HG02870 (cell line): ENCODE results near the gene PUS1.

Source experiments
- ATAC-seq: cut with Tn5 transposase; IDR thresholded peaks from one replicate; pipeline ENCODE4 v1.9.1; 2021; ENCODE audit warnings: mild to moderate bottlenecking, moderate library complexity; ENCODE audit not compliant: unreplicated experiment

The PUS1 gene

DNA sequence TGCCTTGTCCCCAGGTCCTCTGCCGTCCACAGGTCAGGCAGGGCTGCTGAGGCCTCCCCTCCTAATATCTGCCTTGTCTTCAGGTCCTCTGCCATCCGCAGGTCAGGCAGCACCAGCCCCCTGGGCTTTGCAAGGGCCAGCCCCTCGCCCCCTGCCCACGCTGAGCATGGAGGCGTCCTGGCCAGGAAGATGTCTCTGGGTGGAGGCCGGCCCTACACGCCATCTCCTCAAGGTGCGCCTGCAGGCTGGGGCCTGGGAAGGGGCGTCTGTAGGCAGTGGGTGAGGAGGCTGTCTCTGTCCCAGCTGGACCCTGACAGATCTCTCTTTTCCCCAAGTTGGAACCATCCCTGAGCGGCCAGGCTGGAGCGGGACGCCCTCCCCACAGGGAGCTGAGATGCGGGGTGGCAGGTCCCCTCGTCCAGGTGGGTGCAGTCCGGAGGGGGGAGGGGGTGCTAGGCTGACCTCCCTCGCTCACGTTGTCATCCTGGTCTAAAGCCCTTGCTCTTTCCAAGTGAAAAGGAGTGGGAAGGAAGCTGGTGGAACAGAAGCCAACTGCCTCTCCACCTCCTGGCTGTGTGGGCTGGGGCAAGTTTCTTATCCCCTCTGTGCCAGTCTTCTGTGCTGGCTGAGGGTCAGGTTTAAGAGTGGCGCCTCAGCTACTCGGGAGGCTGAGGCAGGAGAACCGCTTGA, 13.9 kb upstream of the PUS1 start:
- ATAC-seq = no peak

DNA sequence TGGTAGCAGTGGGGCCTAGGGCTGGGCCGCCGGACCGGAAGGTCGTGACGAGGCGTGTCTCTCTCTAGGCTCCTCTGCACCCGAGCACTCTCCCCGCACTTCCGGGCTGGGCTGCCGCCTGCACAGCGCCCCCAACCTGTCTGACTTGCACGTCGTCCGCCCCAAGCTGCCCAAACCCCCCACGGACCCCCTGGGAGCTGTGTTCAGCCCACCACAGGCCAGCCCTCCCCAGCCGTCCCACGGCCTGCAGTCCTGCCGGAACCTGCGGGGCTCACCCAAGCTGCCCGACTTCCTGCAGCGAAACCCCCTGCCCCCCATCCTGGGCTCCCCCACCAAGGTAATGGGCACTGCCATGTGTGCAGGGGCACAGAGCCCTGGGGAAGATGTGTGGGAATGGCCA, 13.3 kb upstream of the PUS1 start:
- ATAC-seq = no peak

DNA sequence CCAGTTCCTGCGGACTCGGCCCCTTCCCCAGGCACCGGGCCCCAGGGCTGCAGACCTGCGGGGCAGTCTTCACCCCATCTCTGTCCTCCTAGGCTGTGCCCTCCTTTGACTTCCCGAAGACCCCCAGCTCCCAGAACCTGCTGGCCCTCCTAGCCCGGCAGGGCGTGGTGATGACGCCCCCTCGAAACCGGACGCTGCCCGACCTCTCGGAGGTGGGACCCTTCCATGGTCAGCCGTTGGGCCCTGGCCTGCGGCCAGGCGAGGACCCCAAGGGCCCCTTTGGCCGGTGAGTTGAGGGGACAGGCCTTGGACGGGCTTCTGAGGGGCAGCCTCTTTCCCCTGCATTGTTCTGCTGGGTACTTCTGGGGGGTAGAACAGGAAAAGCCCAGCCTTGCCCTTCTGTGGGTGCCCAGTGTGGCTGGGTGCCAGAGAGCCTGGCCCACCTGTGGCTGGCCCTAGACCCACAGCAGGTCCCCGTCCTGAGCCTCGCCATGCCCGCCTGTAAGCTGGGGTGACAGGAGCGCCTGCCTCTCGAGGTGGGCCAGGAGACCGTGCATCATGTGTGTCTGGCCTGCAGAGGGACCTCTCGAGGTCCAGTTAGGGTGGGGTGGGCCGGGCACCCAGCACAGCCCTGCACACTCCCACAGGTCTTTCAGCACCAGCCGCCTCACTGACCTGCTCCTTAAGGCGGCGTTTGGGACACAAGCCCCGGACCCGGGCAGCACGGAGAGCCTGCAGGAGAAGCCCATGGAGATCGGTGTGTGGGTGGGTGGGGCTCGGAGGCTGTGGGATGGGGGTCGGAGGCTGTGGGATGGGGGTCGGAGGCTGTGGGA, 12.6 kb upstream of the PUS1 start:
- ATAC-seq = no peak

DNA sequence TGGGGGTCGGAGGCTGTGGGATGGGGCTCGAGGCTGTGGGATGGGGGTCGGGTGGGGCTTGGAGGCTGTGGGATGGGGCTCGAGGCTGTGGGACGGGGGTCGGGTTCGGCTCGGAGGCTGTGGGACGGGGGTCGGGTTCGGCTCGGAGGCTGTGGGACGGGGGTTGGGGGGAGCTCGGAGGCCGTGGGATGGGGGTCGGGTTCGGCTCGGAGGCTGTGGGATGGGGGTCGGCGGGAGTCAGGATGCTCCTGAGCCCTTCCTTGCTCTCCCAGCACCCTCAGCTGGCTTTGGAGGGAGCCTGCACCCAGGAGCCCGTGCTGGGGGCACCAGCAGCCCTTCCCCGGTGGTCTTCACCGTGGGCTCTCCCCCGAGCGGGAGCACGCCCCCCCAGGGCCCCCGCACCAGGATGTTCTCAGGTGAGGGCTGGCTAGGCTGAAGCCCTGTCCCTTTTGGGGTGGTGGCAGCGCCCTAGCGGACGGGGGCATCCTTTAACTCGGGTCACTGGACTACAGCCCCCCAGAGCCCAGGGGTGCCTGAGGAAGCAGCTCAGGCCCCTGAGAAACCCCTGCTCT, 11.9 kb upstream of the PUS1 start:
- ATAC-seq = no peak

DNA sequence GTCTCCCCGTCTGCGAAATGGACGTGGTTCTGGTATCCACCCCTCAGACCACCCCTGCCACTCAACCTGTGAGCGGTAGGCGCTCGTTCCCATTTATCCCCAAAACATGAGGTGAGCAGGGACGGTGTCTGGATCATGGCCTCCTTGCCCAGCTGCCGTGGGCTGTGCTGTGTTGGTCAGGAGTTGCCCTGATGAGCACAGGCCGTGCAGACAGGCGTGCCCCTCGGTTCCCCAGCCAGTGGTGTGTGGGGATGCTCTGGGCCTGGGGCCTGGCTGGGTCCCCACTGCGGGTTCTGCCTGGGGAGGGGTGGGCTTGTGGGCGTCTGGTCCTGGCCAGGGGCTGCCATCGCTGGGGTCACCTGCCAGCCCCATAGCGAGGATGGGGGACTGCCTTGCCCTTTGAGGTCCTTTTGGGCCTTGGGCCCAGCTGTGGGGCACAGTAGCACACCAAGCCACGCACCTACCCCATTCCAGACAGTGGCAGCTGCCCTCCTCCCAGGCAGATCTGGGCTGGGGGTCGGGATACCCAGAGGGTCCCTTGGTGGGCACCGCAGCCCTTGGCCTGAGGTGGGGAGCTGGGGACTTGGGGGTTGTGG, 11.3 kb upstream of the PUS1 start:
- no peak for ATAC-seq

DNA sequence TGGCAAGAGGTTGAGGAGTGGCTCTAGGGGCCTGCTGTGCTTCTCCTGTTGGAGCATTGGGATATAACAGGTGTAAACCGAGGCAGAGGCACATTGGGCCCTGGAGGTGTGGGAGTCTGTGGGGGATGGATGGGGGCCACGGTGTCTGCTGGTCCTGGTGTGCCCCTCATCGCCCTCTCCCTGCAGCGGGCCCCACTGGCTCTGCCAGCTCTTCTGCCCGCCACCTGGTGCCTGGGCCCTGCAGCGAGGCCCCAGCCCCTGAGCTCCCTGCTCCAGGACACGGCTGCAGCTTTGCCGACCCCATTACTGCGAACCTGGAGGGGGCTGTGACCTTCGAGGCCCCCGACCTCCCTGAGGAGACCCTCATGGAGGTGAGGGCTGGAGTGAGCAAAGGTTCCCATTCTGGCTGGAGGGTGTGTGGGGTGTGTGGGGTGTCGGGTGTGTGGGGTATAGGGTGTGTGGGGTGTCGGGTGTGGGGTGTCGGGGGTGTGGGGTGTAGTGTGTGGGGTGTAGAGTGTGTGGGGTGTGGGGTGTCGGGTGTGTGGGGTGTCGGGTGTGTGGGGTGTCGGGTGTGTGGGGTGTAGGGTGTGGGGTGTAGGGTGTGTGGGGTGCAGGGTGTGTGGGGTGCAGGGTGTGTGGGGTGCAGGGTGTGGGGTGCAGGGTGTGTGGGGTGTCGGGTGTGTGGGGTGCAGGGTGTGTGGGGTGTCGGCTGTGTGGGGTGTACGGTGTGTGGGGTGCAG, 10.6 kb upstream of the PUS1 start:
- no peak for ATAC-seq

DNA sequence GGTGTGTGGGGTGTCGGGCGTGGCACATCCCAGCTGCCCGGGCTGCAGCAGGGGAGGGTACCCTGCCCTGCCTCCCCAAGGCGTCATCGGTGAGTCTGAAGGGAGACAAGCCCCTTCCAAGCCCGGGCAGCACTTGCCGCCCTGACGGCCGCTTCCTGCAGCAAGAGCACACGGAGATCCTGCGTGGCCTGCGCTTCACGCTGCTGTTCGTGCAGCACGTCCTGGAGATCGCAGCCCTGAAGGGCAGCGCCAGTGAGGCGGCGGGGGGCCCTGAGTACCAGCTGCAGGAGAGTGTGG, 10.1 kb upstream of the PUS1 start:
- ATAC-seq = no peak

DNA sequence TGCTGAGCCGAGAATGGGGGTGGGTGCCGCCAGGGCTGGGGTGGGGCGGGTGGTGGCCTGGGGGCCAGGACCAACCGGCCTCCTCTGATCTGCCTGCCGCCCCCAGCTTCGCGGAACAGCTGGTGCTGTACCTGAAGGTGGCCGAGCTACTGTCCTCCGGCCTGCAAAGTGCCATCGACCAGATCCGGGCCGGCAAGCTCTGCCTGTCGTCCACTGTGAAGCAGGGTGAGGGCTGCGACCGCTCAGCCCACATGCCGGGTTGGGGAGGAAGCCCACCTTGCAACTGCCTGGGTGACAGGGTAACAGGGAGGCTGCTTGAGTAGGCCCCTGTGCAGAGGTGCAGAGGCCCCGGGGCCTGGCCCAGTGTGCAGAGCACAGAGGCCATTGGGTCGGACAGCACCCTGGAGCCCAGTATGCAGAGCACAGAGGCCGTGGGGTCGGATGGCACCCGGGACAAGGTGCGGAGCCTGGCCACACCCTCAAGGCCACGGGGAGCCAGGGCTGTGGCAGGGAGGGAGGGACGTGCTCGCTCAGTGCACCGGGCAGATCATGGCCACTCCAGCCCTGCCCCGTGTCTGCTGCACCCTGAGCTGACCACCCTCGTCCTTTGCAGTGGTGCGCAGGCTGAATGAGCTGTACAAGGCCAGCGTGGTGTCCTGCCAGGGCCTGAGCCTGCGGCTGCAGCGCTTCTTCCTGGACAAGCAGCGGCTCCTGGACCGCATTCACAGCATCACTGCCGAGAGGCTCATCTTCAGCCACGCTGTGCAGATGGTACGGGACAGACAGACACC, 9.5 kb upstream of the PUS1 start:
- ATAC-seq = no peak

DNA sequence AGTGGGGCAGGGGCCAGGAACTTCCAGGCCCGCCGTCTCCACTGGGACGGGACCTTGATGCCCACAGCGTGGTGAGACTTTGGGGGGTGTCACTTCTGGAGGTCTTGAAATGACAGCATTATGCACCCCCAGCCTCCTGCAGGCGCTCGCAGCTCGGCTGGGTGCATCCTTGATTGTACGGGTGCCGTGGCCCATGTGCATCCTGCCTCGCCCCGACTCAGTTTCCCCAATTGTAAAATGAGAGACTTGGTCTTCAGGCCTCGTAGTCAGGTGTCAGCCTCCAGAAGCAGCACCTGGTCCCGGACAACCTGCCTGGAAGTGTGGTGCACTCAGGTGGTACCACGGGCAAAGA, 8.9 kb upstream of the PUS1 start:
- no peak for ATAC-seq

DNA sequence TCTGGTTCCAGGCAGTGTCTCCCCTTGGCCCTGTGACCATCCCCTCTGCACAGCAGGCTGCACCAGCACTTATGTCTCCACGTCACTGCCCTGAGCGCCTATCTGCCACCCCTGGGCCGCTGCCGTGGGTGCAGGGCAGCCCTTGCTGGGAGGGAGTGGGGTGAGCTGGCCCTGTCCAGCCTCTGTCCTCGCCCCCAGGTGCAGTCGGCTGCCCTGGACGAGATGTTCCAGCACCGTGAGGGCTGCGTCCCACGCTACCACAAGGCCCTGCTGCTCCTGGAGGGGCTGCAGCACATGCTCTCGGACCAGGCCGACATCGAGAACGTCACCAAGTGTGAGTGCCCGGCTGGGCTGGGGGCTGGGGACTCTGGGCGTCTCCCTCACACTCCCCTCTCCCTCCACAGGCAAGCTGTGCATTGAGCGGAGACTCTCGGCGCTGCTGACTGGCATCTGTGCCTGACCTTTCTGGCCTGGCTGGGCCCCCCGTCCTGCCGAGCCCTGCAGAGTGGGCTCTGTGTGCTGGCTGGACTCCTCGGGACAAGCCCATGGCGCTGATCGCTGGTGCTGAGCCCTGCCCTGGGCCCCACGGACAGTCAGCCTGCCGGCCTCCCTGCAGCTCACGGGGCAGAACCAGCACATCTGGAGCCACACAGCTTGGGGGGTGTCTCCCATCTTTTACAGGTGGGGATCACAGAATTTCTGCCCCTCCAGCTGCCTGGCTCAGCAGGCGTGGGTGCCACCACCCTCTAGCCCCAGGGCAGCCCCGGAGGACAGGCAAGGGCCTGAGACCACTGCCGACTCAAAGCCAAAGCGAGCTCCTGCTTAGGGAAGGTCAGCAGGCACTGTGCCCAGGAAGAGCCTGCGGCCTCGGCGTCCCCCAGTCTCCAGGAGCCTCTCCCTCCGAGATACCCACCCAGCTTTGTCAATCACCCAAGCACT, 7.9 kb upstream of the PUS1 start:
- ATAC-seq = no peak

DNA sequence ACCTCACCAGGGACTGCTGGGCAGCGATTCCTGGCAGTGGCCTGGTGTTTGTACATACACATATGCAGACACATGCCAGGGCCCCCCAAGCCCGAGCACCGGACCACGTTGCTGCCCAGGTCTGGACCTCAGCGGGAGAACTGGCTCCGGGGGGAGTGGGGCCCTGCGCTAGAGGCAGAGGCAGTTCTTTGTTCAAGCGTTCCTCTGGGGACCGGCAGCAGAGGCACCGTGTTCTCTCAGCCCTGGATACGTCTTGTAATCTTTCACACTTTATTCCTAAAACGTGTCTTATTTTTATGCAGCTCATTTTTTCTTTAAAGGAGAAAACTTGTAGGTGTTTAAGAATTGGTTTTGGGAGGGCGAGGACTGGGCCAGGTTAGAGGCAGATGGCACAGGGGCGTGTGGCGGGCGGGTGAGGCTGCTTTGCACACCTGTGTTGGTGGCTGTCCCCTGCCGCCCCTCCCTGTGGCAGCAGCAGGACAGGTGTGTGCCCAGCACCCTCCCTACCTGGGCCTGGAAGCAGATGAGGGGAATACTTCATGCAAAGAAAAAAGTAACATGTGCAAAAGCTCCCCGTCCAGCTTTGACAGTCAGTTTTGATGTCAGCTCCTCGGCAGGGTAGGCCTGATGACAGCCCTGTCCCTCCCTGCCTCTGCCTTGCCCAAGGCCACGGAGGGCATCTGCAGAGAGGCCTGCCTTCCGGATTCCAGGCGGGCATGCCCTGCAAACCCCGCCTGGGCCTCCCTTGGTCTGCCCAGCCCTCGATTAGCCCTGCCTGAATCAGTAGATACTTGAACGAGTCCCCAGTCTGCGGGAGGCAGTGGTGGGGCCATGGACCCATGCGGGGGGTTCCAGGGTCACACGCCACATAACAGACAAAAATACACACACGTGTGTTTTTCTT, 7.0 kb upstream of the PUS1 start:
- ATAC-seq = no peak

DNA sequence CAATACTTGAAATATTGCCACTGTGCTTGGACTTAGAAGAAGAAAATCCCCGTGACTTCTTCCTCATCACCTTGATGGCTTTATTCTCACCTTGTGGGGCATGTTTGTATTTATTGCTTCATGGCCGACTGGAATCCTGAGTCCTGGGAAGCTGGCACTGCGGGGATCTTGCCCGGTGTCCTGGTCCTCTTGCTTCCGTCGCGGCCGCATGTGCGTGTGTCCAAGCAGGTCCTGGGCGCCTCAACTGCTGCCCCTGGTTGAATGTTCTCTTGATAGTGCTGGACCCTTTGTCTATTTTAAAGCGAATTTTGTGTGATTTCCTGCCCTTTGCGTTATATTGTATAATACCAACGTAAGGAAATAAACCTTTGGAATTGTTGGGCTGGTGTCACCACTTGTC, 6.3 kb upstream of the PUS1 start:
- no peak for ATAC-seq

DNA sequence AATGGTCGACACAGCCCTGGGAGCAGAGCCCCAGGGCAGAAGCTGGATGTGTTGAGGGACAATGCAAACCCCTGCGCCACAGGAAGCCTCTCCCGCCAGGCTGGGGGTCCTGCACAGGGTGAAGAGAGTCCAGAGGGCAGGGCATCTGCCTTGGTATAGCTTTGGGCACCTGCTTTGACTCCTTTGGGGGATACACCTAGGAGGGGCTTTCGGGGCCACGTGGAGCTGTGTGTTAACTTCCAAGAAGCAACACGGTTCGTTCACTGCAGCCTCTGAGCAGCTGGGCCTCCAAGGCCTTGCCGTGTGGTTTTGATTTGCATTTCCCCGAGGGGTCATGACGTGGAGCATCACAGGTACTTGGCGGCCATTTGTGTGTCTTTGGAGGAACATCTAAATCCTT, 5.8 kb upstream of the PUS1 start:
- ATAC-seq = peak; percentile 72

DNA sequence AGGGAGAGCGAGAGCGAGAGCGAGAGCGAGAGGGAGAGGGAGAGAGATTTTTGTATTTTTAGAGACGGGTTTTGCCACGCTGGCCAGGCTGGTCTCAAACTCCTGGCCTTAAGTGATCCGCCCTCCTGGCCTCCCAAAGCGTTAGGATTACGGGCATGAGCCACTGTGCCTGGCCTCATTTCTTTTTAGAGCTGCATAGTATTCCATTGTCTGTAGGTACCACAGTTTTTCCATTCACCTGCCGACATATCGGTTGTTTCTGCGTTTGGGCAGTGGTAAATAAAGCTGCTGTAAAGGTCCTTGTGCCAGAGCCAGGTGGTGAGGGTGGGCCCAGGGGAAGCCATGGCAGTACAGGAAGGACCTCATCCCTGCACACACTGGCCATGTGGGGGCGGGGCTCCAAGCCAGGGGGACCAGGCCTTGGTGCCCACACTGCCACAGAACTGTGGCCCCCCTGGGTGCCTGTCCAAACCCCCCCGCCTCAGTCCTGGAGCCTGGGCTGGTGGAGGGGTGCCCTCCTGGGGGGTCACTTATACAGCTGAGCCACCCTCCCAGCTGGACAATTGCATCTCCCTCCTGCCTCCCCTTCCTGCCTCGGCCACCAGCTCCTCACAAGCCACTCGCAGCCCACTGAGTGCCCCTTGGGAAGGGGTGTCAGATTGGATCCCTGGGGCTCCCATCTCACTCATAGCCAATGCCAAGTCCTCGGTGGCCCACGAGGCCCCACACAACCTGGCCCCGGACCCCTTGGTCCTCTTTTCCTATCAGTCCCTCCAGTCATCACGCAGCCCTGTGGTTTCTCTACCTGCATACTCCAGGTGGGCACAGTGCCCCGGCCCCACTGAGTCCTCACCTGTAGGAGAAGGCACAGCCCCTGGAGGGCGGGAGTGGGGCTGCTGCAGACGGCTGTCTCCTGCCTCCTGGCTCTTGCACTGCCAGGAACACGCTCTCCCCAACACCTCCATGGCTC, 1.7 kb upstream of the PUS1 start:
- ATAC-seq = no peak

DNA sequence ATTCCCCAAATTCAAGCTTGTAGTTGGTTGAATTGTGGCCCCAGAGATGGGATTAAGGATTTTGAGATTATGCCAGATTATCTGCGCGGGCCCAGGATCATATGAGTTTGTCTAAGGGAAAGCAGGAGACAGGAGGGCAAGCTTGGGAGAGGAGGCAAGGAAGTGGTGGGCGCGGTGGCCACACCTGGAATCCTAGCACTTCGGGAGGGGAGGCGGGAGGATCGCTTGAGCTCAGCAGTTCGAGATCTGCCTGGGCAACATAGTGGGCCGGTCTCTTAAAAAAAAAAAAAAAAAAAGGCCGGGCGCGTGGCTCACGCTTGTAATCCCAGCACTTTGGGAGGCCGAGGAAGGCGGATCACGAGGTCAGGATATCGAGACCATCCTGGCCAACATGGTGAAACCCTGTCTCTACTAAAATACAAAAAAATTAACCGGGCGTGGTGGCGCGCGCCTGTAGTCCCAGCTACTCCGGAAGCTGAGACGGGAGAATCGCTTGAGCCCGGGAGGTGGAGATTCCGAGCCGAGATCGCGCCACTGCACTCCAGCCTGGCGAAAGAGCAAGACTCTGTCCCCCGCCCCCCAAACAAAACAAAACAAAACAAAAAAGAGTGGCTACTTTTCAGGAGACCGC, 881 bp upstream of the PUS1 start:
- no peak for ATAC-seq

DNA sequence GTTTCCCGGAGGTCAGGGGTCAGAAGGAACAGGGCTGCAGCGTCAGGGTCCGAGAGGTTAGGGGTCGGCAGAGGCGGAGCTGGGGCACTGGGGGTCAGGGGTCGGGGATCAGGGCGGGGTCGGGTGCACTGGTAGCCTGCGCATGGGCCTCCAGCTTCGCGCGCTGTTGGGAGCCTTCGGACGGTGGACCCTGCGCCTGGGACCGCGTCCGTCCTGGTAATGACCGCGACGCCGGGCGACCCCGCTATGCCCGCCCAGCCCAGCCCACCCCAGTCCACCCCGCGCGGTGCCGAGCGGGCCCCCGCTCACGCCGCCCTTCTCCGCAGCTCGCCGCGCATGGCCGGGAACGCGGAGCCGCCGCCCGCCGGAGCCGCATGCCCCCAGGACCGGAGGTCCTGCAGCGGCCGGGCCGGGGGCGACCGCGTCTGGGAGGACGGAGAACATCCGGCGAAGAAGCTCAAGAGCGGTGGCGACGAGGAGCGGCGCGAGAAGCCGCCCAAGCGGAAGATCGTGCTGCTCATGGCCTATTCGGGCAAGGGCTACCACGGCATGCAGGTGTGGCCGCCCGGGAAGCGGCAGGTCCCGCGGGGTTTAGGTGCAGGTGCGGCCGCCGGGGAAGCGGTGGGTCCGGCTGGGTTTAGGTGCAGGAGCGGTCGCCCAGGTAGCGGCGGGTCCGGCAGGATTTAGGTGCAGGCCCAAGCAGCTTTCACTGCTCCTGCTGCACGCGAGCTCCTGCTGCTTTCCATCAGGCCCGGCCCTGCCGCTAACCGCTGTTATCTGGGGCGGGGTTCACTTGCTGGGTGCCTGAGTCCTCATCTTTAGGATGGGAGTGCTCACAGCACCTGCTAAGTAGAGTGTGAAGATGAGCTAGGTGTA, 743 bp downstream of the PUS1 start:
- ATAC-seq = no peak
